H1 (cell line): Measurements from ENCODE around the gene IFT27. TPM values are rescaled to one million over a fixed set of nuclear protein-coding genes. Genes with fewer than 3 reads are reported as not detected.

ENCODE experiments used
- CTCF ChIA-PET: fragments of 300-600 bp; sonication (Branson Sonifier 250); formaldehyde crosslinking; loops from one replicate; lab custom pipeline; 2021; ENCODE audit not compliant: partially characterized antibody; lab: Charles Lee
- POLR2A ChIA-PET: fragments of 300-600 bp; sonication (Branson Sonifier 250); formaldehyde crosslinking; loops from one replicate; lab custom pipeline; 2021; ENCODE audit warnings: inconsistent platforms; ENCODE audit not compliant: partially characterized antibody; lab: Charles Lee
- DNase-seq, 2 experiments: peaks; one replicate each; pipeline versions ENCODE4 v3.0.0 to v3.0.0-alpha.2; 2010 to 2022; ENCODE audit warnings: low spot score in 2 of 2, low read depth in 1 of 2, mixed read lengths in 1 of 2
- FAIRE-seq: peaks from 2 replicates; lab custom pipeline; 2011; peaks lifted over from hg19 to GRCh38; lab: Jason Lieb, UNC
- H2AFZ ChIP-seq: 2 replicates; pipeline ENCODE4 v1.8.1; 2012; ENCODE audit warnings: low read length, inconsistent platforms
- H2AK5ac ChIP-seq: 2 replicates; pipeline ENCODE4 v1.6.1; 2013; ENCODE audit warnings: low read depth, low read length
- H2BK120ac ChIP-seq: replicated peaks from 2 replicates; pipeline ENCODE3; 2013; ENCODE audit warnings: low read depth, low read length, inconsistent platforms
- H2BK12ac ChIP-seq: 2 replicates; pipeline ENCODE4 v1.6.1; 2013; ENCODE audit warnings: low read depth, low read length
- H2BK15ac ChIP-seq: 2 replicates; pipeline ENCODE4 v1.6.1; 2013; ENCODE audit warnings: low read length
- H2BK20ac ChIP-seq: 2 replicates; pipeline ENCODE4 v1.6.1; 2013; ENCODE audit warnings: low read length
- H2BK5ac ChIP-seq: 2 replicates; pipeline ENCODE4 v1.6.1; 2013; ENCODE audit warnings: low read depth, low read length
- H3K14ac ChIP-seq: 2 replicates; pipeline ENCODE4 v1.6.1; 2013; ENCODE audit warnings: inconsistent platforms; ENCODE audit not compliant: insufficient read length
- H3K18ac ChIP-seq: 2 replicates; pipeline ENCODE4 v1.6.1; 2013; ENCODE audit warnings: low read length; ENCODE audit errors: extremely low read depth
- H3K23ac ChIP-seq: 2 replicates; pipeline ENCODE4 v1.6.1; 2013; ENCODE audit warnings: inconsistent platforms; ENCODE audit not compliant: insufficient read length
- H3K23me2 ChIP-seq: 2 replicates; pipeline ENCODE4 v1.6.1; 2013; ENCODE audit warnings: low read depth, low read length
- H3K27ac ChIP-seq: 2 replicates; pipeline ENCODE4 v1.6.1; 2011; ENCODE audit warnings: low read depth, low read length, inconsistent platforms
- H3K27me3 ChIP-seq, 4 experiments: replicated peaks in 1 of 4; 1 replicate in 1 of 4; 2 replicates in 3 of 4; pipeline versions ENCODE4 v1.6.1 to v1.8.1; 2011 to 2013; ENCODE audit warnings: low read length in 3 of 4, mild to moderate bottlenecking in 3 of 4, inconsistent platforms in 2 of 4, mixed read lengths in 2 of 4, moderate library complexity in 1 of 4; ENCODE audit not compliant: control insufficient read depth in 3 of 4, insufficient read depth in 3 of 4; ENCODE audit errors: extremely low read depth in 1 of 4
- H3K36me3 ChIP-seq, 4 experiments: 2 replicates each; pipeline versions ENCODE4 v1.6.1 to v1.8.1; 2011 to 2013; ENCODE audit warnings: mild to moderate bottlenecking in 4 of 4, low read length in 3 of 4, moderate library complexity in 2 of 4, control low read depth in 1 of 4, inconsistent platforms in 1 of 4; ENCODE audit not compliant: insufficient read depth in 4 of 4, control insufficient read depth in 2 of 4
- H3K4ac ChIP-seq: replicated peaks from 2 replicates; pipeline ENCODE3; 2013; ENCODE audit warnings: low read length, low read depth, mixed read lengths, inconsistent platforms; ENCODE audit not compliant: insufficient read length
- H3K4me1 ChIP-seq, 4 experiments: replicated peaks in 1 of 4; 1 replicate in 1 of 4; 2 replicates in 3 of 4; pipeline versions ENCODE4 v1.6.1 to v1.8.1; 2011 to 2013; ENCODE audit warnings: low read length in 3 of 4, inconsistent platforms in 2 of 4, mixed read lengths in 1 of 4; ENCODE audit not compliant: insufficient read depth in 4 of 4, control insufficient read depth in 3 of 4
- H3K4me2 ChIP-seq, 2 experiments: 2 replicates each; pipeline versions ENCODE4 v1.6.1 to v1.8.1; 2011 to 2013; ENCODE audit warnings: low read depth in 2 of 2, low read length in 2 of 2, control low read depth in 1 of 2, inconsistent platforms in 1 of 2, mild to moderate bottlenecking in 1 of 2; ENCODE audit not compliant: insufficient read depth in 1 of 2
- H3K4me3 ChIP-seq, 4 experiments: fragments of 200-600, 300-600 bp in 1 of 4; sonication (generic), shearing (Covaris generic), sonication (Bioruptor Twin) in 1 of 4; 2 replicates each; pipeline versions ENCODE4 v1.5.1 to v1.8.1; 2011 to 2016; ENCODE audit warnings: low read length in 4 of 4, low read depth in 3 of 4, control low read depth in 2 of 4, inconsistent platforms in 2 of 4, mild to moderate bottlenecking in 2 of 4, mixed read lengths in 1 of 4, moderate library complexity in 1 of 4; ENCODE audit not compliant: insufficient read depth in 2 of 4; ENCODE audit errors: extremely low read depth in 1 of 4
- H3K56ac ChIP-seq: replicated peaks from 2 replicates; pipeline ENCODE3; 2013; ENCODE audit warnings: low read depth, mild to moderate bottlenecking, mixed read lengths, low read length, inconsistent platforms; ENCODE audit not compliant: insufficient read length
- H3K79me1 ChIP-seq: 2 replicates; pipeline ENCODE4 v1.6.1; 2013; ENCODE audit warnings: low read depth, low read length, control low read depth
- H3K79me2 ChIP-seq, 2 experiments: 2 replicates each; pipeline versions ENCODE4 v1.6.1 to v1.8.1; 2012 to 2013; ENCODE audit warnings: low read length in 2 of 2, mild to moderate bottlenecking in 2 of 2, inconsistent platforms in 1 of 2; ENCODE audit not compliant: insufficient read depth in 2 of 2, control insufficient read depth in 1 of 2
- H3K9ac ChIP-seq, 4 experiments: replicated peaks in 1 of 4; 1 replicate in 1 of 4; 2 replicates in 3 of 4; pipeline versions ENCODE4 v1.6.1 to v1.8.1; 2011 to 2013; ENCODE audit warnings: low read depth in 3 of 4, low read length in 3 of 4, control low read depth in 2 of 4, mild to moderate bottlenecking in 2 of 4, moderate library complexity in 2 of 4, inconsistent platforms in 1 of 4; ENCODE audit errors: extremely low read depth in 1 of 4
- H3K9me3 ChIP-seq, 2 experiments: 2 replicates each; pipeline versions ENCODE4 v1.6.1 to v1.8.1; 2012 to 2013; ENCODE audit warnings: mild to moderate bottlenecking in 2 of 2, moderate library complexity in 2 of 2, control low read depth in 1 of 2, inconsistent platforms in 1 of 2, low read depth in 1 of 2, low read length in 1 of 2, mixed read lengths in 1 of 2; ENCODE audit not compliant: insufficient read depth in 2 of 2
- H4K20me1 ChIP-seq, 2 experiments: replicated peaks in 1 of 2; 2 replicates each; pipeline versions ENCODE3 to v1.8.1; 2011 to 2013; ENCODE audit warnings: inconsistent platforms in 2 of 2, low read length in 2 of 2, mild to moderate bottlenecking in 1 of 2; ENCODE audit not compliant: insufficient read depth in 2 of 2, control insufficient read depth in 1 of 2
- H4K5ac ChIP-seq: 2 replicates; pipeline ENCODE4 v1.6.1; 2013; ENCODE audit warnings: low read length, low read depth, mixed read lengths, inconsistent platforms; ENCODE audit not compliant: insufficient read length
- H4K8ac ChIP-seq: 2 replicates; pipeline ENCODE4 v1.8.0; 2013; ENCODE audit warnings: mild to moderate bottlenecking, moderate library complexity, low read length, inconsistent platforms; ENCODE audit not compliant: insufficient read depth; ENCODE audit errors: extremely low read depth
- H4K91ac ChIP-seq: replicated peaks from 2 replicates; pipeline ENCODE3; 2013; ENCODE audit warnings: low read length, mixed read lengths, inconsistent platforms; ENCODE audit not compliant: insufficient read length
- ASH2L ChIP-seq: fragments of 200-600, 300-600 bp; sonication (generic); IDR thresholded peaks from one replicate; pipeline ENCODE4 v1.7.1; 2017; ENCODE audit warnings: low read length
- CEBPB ChIP-seq: IDR thresholded peaks from 2 replicates; pipeline ENCODE4 v1.6.1; 2012; ENCODE audit warnings: low read depth, low read length
- CHD1 ChIP-seq: IDR thresholded peaks from 2 replicates; pipeline ENCODE4 v1.6.1; 2012; ENCODE audit warnings: low read depth, low read length, improper control_type of control experiment
- FOSL1 ChIP-seq: IDR thresholded peaks from 2 replicates; pipeline ENCODE4 v1.6.1; 2011; ENCODE audit warnings: mild to moderate bottlenecking, low read depth, low read length, moderate library complexity; ENCODE audit not compliant: insufficient read depth
- GABPA ChIP-seq: IDR thresholded peaks from 2 replicates; pipeline ENCODE4 v1.6.1; 2011; ENCODE audit warnings: mild to moderate bottlenecking, low read length, moderate library complexity, borderline replicate concordance; ENCODE audit not compliant: insufficient read depth
- HDAC6 ChIP-seq: IDR thresholded peaks from one replicate; pipeline ENCODE4 v1.7.1; 2012; ENCODE audit warnings: low read depth, mild to moderate bottlenecking, inconsistent platforms, low read length, moderate library complexity
- POLR2A ChIP-seq, 2 experiments: IDR thresholded peaks; 1 replicate in 1 of 2; 2 replicates in 1 of 2; pipeline ENCODE4 v1.6.1; 2011; ENCODE audit warnings: low read depth in 2 of 2, low read length in 2 of 2, mild to moderate bottlenecking in 2 of 2; ENCODE audit errors: control extremely low read depth in 1 of 2
- SAP30 ChIP-seq: fragments of 300-600 bp; sonication (generic); IDR thresholded peaks from 2 replicates; pipeline ENCODE4 v1.7.1; 2012; ENCODE audit warnings: low read length, moderate library complexity, mild to moderate bottlenecking, inconsistent platforms; ENCODE audit not compliant: insufficient read depth, insufficient replicate concordance
- SP2 ChIP-seq: IDR thresholded peaks from 2 replicates; pipeline ENCODE4 v1.6.1; 2012; ENCODE audit warnings: mild to moderate bottlenecking, low read length, inconsistent platforms
- TAF1 ChIP-seq: IDR thresholded peaks from 2 replicates; pipeline ENCODE4 v1.6.1; 2011; ENCODE audit warnings: mild to moderate bottlenecking, low read depth, low read length
- TCF12 ChIP-seq: IDR thresholded peaks from 2 replicates; pipeline ENCODE4 v1.6.1; 2011; ENCODE audit warnings: low read depth, mild to moderate bottlenecking, low read length
- polyA plus RNA-seq, 7 experiments: library from polyadenylated mRNA; depleted of rRNA in 3 of 7; stranded (reverse) in 5 of 7; unstranded in 2 of 7; fragments of >200 nt in 5 of 7; fragments of 200-250 nt in 2 of 7; gene quantifications; 1 replicate in 5 of 7; 2 replicates in 1 of 7; 4 replicates in 1 of 7; pipeline versions ENCODE4 v1.2.1 to v1.2.3, GENCODE V29; 2011 to 2013; ENCODE audit warnings: missing spikeins in 2 of 7, mixed read lengths in 2 of 7
- total RNA-seq: library from RNA; stranded (reverse); fragmentation: NEBNext Ultra II Directional; extraction: Animal tissue kit (Norgen Biotek cat#: 25700); gene quantifications from 2 replicates; pipeline ENCODE4 v1.2.1, GENCODE V29; 2021

IFT27 gene
- total and polyA plus RNA-seq, 2 of the 8 experiments (the other 6 are each of a cell fraction or from before 2014, with no cell fraction given), result 36.4 to 46.2 TPM

GRCh38 chr22:36722055-36722454 is 53.9 kb downstream of the IFT27 start:
- Histone ChIP-seq H3K9me3 (no peaks in the 10 kb centered on the region), H3K27me3 (no peaks in the 10 kb centered on the region), H2AFZ (no peak overlapping the region), H2BK15ac (no peak overlapping the region), H2BK12ac (no peak overlapping the region), H2BK5ac (no peak overlapping the region), H3K56ac (no peak overlapping the region), H4K91ac (no peak overlapping the region), H3K79me1 (no peaks in the 10 kb centered on the region), H4K5ac (no peak overlapping the region), H3K4me1 (peaks cover 0 to 2% (median 0%) of the 10 kb centered on the region in 4 experiments; a peak in 4 of 7 replicates), H3K4ac (no peak overlapping the region), H2BK20ac (no peak overlapping the region), H3K4me2 (no peak overlapping the region), H3K18ac (no peak overlapping the region), H3K4me3 (no peak overlapping the region), H3K9ac (no peak overlapping the region), H2AK5ac (no peak overlapping the region), H4K8ac (no peak overlapping the region), H3K14ac (no peak overlapping the region), H4K20me1 (no peaks in the 10 kb centered on the region), H3K27ac (no peak overlapping the region), H2BK120ac (no peak overlapping the region), H3K79me2 (no peaks in the 10 kb centered on the region), H3K23me2 (no peaks in the 10 kb centered on the region), H3K36me3 (no peaks in the 10 kb centered on the region; a peak in 1 of 8 replicates), H3K23ac (no peak overlapping the region)
- TF ChIP-seq CHD1 (no peak), TCF12 (no peak), ASH2L (no peak), GABPA (no peak), SP2 (no peak), POLR2A (IDR thresholded peaks at IDR 0.05; ENCODE audit: control extremely low read depth in 1 of 2, low read depth in 2 of 2, low read length in 2 of 2) (no peak), CEBPB (no peak), HDAC6 (no peak), FOSL1 (no peak), SAP30 (no peak), TAF1 (no peak)
- no peak for DNase-seq
- ChIA-PET POLR2A (no interaction called here), CTCF (no interaction called here)
- FAIRE-seq, result no peak
